Measurements from ENCODE around the gene SLC30A1.

The SLC30A1 gene

DNA sequence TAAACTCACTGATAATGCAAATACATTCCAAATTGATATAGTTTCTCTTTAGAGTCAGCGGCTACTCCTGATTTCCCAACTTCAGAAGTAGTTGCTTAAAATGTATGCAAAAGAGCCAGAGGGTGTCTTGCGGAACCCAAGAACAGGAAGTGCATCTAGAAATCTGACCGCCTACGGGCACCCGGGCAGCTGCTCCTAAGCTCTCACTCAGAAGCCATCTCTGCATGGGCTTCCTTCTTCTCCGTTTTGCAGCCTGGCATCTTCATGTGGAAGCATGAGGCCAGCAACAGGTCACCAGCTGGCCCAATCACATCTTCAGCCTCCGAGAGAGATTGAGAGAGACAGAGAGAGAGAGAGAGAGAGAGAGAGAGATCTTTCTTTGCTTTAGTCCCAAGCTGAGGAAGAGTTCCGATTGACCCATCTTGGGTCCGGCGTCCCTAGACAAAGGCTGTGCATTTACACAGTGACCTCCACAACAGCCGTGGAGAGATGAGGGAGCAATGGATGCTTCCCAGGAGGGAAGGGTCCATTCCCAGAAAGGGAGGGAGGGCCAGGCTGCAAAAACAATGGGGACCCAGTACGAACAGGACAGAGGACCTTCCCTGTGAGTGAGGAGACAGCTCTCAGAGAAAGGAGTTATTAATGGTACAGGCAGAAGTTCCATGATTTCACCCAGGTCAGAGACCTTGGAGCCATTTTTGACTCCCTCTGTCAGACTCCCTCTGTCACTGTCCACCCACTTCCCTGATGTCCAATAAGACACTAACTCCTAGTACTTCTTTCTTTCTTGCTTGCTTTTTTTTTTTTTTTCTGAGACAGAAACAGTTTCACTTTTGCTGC, 28.2 kb upstream of the SLC30A1 start:
- DNase-seq, result peak; percentile 29 to 71

DNA sequence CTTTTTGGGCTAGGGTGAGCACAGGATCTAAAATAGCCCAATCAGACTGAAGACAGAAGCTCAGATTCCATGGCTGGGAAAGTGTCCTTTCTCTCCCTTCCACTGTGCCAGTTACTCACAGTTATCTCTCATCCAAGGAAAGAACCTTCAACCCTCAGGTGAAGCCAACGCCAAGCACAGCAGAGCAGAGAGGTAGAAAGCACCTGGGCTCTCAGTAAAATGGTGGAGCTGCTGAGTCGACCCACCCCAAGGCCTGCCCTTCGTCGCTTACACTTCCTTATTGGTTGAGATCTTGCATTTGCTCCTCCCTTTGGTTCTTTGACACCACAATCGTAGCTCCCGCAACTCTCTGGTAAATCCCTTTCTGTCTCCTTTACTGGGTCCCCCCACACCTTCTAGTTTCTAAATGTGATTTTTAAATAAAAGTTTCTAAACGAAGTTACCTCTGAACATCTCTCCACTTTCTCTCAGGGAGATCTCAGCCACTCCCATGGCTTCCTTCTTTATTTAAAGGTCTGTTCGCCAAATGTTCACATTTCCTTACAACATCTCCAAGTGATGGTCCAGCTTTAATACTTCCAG, 27.5 kb upstream of the SLC30A1 start:
- peak; percentile 9 to 27 for DNase-seq

DNA sequence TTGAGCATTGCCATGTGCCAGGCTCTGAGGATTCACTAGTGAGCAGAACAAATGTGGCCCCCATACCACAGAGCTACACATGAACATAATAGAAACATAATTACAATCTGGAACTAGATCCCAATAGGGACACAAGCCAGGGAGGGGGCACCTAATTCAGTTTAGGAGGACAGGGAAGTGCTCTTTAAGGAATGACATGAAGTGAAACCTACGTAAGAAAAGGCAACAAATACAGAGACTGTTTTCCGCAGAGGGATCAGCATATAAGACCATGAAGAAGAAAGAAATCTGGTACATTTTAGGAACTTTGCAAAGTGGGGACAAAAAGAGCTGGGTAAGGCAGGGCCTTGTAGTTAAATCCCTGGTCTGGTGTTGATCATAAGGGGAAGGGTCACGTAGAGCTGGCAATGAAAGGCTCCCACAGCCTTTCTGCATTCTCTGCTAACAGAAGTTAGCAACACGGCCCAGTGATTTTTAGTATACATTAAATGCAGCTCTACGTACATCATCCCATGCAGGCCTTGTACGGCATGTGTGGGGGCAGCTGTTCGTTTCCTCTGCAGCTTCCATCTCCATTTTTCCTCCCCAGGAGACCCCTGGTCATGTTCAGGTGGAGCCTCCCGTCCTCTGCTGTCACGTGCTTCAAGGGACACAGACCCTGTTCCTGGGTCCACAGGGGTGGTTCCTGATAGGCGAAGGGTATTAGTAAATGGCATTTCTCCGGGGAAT, 26.8 kb upstream of the SLC30A1 start:
- no peak for DNase-seq

DNA sequence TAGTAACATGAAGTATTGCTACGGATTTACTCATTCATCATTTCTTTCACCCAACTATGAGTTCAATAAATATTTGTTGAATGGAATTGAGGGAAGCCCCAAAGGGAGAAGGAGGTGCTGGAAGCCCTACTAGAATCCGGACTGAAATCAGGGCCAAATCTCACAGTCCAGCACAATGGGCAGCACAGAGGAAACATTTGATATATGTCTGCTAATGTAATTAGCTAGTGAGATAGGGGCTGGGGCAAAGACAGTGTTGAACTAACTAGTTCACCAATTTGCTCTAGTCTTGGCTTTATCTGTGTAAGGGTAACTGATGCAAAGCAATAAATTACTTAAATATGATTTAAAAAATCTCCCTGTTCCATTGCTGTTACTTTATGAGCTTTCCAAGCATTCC, 26.1 kb upstream of the SLC30A1 start:
- DNase-seq, result no peak

DNA sequence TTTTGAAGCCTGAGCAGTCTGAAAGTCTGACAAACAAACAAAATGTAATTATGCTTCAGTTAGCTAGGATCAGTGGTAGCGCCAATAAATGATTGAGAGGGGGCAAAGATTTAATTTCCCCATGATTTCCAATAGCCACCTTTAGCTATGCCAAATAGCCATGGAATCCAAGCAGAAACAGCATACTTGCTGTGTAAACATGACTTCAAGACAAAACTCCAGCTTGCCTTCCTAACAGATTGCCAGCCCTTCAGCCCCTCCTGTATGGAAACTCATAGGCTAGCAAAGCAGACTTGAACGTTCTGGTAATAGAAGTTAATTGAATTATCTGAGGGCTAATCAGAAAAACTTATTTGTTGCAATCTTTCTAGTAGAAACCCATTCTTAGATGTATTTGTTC, 25.6 kb upstream of the SLC30A1 start:
- no peak for DNase-seq

DNA sequence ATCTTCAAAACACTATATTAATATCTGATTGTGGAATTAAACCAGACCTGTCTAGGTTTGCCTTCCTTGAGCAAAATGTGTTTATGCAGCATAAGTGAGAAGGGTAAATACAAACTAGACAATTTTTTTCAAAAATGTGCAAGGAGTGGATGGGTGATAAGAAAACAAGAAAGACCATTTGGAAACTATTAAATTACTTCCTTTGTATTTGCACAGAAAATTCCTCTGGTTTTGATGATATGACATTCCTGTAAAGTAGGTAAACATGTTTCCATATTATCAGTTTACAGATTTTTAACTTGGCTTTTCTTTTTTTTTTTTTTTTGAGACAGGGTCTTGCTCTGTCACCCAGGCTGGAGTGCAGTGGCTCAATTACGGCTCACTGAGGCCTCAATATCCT, 24.8 kb upstream of the SLC30A1 start:
- DNase-seq, result no peak

DNA sequence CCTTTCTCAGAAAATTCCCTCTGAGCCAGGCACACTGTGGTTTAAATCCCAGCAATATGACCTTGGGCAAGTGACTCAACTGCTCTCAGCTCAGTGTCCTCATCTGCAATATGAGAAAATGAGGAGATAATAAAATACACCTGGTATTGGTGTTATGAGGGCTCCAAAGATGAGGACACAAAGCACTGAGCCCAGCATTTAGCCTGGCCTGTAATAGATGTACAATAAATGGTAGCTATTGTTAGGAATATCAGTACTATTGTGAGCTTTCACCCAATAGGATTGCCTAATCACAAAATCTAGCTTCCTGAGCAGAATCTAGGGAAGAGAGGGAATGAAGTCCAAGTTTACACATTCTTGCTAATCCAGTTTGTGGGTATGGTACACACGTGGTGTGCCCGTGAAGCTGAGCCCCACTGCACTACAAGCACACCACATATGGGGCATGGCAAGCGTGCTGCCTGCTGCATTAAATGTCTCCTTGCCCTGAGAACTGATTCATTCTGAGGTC, 24.3 kb upstream of the SLC30A1 start:
- DNase-seq, result no peak

DNA sequence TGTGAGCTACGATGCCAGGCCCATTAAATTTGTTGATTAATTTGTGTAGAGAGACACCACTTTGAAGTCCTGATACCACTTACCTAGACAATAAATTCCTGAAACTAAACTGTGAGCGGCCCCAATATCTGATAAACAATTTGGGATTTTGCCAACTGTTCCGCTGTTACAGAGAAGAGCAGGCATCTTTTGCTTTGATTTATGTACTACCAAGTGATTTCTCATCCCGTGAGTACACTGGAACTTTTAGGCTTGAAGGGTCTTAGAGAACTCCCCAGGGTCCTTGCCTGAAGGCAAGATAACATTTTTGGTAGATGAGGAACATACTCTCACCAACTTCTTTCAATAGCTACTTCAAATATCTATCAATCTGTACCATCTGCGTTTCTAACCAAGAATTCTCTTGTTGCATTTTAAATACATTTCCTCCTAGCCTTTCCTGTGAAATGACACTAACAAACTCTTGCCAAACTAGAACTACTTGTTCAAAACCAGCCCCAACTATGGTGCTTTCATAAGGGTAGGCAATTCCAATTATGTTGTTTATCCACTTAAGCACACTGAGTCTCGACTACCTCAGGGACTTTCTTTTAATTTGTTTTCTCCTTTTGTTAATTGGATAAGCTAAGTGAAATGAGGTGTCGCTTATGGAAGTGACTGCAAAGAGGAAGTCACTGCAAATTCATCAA, 23.2 kb upstream of the SLC30A1 start:
- no peak for DNase-seq

DNA sequence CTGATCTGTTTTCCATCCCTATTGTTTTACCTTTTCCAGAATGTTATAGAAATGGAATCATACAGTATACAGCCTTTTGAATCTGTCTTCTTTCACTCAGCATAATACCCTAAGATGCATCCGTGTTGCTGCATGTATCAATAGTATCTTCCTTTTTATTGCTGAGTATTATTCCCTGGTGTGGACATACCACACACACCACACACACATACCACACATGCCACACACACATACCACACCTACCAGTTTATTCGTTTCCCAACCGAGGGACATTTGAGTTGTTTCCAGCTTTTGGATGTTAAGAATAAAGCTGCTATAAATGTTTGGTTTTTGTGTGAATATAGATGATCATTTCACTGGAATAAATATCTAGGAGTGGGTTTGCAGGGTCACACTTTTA, 22.2 kb upstream of the SLC30A1 start:
- DNase-seq, result no peak

DNA sequence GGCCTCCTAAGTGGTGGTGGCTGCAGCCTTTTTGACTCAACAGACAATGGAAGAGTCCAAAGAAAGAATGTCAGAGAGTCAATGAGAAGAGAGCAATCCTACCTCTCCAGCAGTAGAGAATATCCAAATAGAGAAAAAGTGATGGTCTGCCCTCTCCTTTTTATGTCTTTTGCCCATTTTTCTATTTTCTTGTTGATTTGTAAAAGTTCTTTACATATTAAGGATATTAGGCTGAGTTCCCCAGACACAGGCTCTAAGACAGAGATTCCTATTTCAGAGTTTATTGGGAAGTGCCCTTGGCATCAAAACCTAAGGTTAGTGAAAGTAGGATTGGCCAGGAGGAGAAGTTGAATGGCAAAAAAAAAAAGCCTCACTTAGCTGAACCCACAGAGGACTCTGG, 20.3 kb upstream of the SLC30A1 start:
- DNase-seq, result no peak

DNA sequence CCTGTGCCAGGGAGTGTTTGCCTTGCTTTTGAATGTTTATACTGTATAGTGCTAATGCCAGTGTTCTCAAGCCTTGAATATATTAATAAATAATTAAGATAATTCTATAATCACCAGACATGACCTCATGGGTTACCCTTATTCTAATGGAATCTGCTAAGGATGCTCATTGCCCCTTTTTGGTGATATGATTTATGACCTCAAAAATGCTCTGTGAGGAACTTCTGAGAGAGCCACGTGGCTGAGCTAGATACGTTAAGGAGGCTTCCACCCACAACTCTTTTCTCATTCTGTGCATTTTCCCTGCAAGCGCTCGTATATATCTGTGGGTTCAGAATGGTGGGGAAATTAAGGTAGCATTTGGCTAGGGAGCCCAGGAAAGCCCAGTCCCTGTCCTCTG, 19.6 kb upstream of the SLC30A1 start:
- no peak for DNase-seq

DNA sequence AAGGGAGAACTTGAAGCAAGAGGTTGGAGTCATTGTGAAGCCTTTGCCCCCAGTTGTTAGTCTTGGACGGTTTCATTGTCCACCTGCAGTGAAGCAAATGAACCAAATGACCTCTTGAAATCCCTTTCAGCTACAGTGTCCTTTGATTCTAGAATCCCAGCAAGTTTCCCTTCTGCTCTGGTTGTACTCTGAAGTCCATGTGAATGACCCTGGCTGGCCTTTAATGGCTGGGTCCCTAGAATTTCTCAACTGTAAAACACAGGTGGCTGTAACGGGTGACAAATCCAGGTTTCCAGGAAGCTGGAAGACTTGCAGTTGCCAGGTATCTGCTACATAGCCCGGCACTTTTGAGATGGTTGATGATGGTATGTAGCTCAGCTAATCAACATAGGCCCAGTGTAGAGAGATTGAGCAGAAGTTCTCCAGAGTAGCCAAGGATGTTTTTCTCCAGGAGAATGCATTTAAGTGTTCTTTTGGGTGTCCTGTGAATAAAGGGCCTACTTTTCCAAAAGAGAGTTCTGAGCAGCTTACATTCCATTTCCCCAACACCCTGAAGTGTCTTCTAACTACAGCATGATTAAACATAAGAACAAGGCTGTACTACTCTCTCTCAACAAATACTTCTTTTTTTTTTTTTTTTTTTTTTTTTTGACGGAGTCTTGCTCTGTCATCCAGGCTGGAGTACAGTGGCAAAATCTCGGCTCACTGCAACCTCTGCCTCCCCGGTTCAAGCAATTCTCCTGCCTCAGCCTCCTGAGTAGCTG, 17.6 kb upstream of the SLC30A1 start:
- DNase-seq, result no peak

DNA sequence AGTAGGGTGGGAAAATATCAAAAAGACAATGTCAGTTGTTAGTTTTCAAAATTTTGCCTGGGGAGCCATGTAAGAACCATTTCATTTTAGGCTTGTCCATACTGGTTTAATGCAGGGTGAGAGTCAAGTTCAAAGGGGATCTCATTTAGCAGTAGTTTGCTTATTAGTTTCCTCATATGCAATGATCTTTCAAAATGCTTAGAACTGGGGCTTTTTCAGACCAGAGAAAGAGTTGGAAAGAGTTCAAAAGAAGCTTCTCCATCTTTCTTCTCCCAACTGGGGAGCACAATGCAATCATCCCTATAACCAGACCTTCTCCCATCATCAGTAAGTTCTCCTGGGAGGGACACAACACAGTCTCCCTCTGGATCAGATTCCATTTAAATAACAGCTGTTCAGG, 16.5 kb upstream of the SLC30A1 start:
- DNase-seq, result no peak

DNA sequence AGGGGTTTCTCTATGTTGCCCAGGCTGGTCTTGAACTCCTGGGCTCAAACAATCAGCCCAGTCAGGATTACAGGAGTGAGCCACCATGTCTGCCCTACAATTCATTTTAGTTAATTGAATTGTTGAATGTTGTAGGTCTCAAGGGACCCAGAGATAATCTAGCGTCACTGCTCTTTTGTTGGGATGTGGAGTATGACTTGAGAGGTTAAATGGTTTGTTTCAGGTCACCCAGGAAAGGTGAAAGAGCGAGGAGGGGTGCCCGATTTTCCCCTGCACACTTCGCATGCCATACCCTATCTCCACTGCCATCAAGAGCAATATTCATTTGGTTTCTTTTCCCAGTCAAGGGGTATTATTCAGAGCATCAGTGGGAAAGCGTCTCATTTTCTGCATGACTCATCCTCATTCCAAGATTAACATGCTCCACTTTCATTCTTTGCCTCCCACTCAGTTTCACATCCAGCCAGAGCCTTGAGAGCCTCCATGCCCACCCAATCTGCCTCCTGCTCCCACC, 13.1 kb upstream of the SLC30A1 start:
- no peak for DNase-seq

DNA sequence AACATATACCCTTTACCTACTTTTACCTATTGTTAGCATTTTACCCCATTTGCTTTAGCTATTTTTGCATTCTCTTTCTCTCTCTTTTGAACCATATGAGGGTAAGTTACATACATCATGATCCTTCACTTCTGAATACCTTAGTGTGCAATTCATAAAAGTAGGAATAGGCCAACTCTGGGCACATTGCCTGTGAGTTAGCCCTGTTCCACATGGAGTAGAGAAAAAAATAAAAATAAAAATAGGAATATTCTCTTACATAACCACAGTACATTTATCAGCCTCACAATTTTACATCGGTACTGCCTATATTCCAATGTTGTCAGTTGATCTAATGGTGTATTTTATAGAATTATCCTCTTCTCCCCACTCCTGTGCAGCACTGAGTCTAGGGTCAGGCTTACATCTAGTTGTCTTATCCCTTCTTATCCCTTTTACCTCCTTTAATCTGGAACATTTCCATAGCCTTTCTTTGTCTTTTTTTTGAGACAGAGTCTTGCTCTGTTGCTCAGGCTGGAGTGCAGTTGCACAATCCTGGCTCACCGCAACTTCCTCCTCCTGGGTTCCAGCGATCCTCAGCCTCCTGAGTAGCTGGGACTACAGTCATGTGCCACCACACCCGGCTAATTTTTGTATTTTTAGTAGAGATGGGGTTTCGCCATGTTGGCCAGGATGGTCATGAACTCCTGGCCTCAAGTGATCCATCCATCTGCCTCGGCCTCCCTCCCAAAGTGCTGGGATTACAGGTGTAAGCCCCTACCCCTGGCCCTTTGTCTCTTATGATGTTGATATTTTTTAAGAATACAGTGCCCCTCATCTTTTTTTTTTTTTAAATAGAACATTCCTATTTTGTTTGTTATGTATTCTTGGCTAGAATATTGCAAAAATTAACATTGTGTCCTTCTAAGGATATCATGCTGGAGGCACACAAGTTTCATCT, 11.1 kb upstream of the SLC30A1 start:
- DNase-seq, result peak in 1 of 2 donors; percentile 71

DNA sequence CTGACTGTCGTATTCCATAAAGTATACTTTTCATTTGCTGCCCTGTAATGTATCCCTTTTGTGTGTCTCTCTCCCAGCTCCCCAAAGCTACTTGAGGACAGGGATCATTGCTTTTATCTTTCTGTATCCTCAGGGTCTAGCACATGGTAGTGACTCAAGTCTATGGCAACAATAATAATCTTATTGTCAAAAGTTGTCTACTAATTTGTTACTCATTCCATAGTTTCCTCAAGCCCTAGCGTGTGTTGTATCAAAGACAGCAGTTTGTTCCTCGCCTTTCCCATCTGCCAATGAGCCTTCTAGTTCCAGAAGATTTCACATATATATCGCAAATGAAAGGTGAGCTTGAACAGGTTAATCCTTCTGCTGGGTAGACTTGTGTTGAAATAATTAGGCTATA, 9.8 kb upstream of the SLC30A1 start:
- no peak for DNase-seq

DNA sequence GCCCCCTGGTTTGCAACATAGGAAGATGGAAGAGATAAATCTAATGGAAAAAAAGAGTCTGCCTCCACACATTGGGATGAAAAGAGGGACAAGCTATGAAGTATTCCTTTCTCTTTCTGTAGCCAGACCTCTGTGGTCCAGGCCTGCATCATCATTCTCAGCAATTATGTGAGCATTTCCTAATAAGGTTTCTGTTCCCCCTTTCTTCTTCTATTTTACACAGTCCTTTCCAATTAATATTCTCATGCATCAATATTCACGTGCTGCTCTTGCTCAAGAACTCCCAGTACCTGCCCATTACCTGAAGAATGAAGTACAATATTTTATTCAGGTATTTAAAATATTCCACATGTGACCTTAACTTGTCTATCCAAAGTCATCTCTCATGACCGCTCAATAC, 8.2 kb upstream of the SLC30A1 start:
- no peak for DNase-seq

DNA sequence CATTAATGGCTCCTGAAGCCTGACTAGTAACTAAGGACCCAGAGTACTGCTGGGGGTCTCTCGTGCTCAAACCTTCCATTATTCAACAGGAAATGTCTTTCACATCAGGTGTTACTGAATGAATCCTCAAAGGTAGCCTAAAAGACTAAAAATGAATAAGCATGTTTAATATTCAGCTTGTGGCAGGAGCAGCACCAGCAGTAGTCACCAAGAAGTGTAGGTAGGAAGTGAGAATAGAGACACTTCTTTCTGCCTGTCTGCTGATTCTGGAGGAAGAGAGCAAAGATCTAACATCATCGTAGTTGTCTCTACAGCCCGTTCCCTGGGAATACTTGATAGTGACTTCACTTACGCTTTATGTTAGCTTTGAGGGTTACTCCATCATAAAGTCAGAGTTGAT, 7.6 kb upstream of the SLC30A1 start:
- DNase-seq, result no peak

DNA sequence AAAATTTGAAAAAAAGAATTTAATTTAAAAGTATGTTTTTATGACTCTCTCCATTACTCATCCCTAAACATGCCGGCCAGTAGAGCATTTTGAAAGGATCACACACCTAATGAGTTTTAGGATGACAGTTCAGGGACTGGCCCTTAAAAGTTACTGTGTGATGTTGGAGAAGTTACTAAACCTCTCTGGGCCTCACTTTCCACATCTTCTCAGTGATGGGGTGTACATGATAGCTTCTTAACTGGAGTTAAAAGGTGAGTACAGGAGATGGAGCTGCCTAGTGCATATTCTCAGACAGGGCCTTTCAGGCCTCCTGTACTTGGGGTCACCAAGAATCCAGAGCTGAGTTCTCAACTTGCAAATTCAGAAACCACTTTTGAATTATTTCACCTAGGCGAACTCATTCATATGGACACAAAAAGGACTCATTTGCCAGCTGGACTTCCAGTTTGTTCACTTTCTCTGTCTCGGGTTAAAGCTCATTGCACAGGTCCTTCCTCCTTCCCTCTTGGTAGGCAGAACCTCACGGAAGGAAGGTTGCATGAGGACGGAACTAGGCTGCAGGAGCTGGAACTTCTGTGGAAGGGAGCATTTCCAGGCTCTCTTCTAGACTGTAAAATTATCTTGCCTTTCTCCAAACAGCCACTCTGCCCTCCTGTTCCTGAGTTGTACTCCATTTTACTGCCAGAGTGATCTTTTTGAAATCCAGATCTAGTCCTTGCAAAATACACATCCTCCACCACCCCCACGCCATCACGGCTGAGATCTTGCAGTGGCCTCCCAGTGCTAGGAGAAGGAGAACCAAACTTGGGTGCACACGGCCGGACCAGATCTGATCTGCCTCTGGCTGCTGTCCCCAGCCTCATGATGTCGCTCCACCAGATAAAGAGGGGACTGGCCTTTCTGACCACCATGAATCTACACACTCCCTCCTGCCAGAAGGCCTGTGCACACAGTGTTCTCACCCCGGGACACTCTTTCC, 4.3 kb upstream of the SLC30A1 start:
- DNase-seq, result no peak

DNA sequence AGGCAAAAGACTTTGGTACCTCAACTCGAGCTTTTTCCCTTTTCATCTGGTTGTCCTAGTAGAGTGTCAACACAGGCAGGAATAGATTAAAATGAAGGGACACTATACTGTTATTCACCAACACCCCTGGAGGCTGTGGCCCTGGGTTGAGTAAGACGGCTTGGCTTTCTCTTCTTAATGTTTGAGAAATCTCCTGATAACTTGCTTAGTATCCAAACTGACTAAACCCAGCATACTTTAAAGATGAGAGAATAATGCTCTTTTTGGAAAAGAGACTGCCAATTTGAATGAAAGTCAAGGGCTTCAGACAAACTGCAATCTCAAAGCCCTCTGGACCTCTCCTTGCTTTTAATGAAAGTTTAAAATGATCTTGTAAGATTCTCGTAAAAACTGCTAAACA, 2.6 kb upstream of the SLC30A1 start:
- DNase-seq, result no peak

All from CD4-positive, alpha-beta T cell treated with Interleukin-1 beta for 1 hour (primary cell).